Keratinocyte (primary cell): Measurements from ENCODE around the gene ST8SIA6.

Experiments used
- EZH2 ChIP-seq: IDR thresholded peaks from one replicate; pipeline ENCODE4 v1.6.1; 2012; ENCODE audit warnings: inconsistent platforms, mild to moderate bottlenecking, low read length, moderate library complexity
- TF ChIP-seq, protein P1 (sequence below), 3 experiments: IDR thresholded peaks in 1 of 3; conservative IDR thresholded peaks in 1 of 3; optimal IDR thresholded peaks in 1 of 3; 2 replicates in 2 of 3; 3 replicates in 1 of 3; pipeline versions ENCODE3 to v1.5.1; 2011; ENCODE audit warnings: low read length in 3 of 3, mild to moderate bottlenecking in 3 of 3, moderate library complexity in 2 of 3, control low read depth in 1 of 3, inconsistent platforms in 1 of 3; ENCODE audit not compliant: insufficient read depth in 2 of 3; ENCODE audit errors: extremely low read depth in 1 of 3

DNA sequence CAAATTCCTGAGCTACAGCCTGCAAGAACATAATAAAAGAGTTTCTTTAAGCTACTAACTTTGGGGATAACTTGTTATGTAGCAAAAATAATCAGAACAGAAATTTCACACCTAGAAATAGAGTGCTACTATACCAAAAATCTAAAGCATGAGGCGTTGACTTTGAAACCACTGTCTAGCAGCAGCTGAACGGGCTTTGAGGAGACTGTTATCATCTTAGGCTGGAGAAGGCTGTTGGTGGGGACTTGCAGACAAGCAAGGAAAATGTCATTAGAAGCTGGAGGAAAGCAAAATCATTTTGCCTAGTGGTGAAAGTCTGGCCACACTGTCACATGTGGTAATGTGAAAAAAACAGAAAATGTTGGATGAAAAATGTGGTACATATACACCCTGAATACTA lies 48.4 kb upstream of the ST8SIA6 start:
- TF ChIP-seq, protein P1, sequence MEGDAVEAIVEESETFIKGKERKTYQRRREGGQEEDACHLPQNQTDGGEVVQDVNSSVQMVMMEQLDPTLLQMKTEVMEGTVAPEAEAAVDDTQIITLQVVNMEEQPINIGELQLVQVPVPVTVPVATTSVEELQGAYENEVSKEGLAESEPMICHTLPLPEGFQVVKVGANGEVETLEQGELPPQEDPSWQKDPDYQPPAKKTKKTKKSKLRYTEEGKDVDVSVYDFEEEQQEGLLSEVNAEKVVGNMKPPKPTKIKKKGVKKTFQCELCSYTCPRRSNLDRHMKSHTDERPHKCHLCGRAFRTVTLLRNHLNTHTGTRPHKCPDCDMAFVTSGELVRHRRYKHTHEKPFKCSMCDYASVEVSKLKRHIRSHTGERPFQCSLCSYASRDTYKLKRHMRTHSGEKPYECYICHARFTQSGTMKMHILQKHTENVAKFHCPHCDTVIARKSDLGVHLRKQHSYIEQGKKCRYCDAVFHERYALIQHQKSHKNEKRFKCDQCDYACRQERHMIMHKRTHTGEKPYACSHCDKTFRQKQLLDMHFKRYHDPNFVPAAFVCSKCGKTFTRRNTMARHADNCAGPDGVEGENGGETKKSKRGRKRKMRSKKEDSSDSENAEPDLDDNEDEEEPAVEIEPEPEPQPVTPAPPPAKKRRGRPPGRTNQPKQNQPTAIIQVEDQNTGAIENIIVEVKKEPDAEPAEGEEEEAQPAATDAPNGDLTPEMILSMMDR (optimal IDR thresholded peaks at IDR 0.05 in 1 of 3, IDR thresholded peaks at IDR 0.05 in 1 of 3, conservative IDR thresholded peaks at IDR 0.05 in 1 of 3; ENCODE audit: extremely low read depth in 1 of 3, insufficient read depth in 2 of 3, low read length in 3 of 3): no peak
- no peak for TF ChIP-seq EZH2
